ENCODE results near the gene ZNF438.

DNA sequence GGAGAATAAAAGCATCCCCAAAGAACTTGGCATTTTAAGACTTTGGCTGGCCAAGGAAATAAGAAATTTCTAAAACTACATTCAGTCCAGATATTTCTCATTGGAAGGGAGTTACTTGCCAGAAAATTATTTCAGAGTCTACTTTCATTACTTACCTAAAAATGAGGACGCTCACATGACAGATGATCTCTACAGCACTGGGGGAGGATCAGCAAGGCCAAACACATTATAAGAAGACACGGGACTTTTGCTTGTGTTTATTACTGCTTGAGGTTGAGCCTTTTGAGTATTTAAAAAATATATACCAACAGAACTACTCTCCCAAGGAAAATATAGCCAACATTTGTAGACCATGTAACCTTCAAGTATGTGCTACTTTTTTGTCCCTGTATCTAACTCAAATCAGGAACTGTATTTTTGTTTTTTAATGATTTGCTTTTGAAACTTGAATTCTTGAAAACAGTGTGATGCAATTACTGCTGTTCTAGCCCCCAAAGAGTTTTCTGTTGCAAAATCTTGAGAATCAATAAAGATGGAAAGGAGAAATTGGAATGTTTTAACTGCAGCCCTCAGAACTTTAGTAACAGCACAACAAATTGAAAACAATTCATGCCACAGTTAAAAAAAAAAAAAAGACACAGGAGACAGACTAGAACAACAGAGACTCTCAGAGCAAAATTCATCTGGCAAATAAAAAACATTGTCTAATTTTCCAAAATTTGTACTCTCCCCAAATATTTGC, 128.1 kb downstream of the ZNF438 start:
- no peak for TF ChIP-seq POLR2A (IDR thresholded peaks at IDR 0.05)
- TF ChIP-seq, protein P1, sequence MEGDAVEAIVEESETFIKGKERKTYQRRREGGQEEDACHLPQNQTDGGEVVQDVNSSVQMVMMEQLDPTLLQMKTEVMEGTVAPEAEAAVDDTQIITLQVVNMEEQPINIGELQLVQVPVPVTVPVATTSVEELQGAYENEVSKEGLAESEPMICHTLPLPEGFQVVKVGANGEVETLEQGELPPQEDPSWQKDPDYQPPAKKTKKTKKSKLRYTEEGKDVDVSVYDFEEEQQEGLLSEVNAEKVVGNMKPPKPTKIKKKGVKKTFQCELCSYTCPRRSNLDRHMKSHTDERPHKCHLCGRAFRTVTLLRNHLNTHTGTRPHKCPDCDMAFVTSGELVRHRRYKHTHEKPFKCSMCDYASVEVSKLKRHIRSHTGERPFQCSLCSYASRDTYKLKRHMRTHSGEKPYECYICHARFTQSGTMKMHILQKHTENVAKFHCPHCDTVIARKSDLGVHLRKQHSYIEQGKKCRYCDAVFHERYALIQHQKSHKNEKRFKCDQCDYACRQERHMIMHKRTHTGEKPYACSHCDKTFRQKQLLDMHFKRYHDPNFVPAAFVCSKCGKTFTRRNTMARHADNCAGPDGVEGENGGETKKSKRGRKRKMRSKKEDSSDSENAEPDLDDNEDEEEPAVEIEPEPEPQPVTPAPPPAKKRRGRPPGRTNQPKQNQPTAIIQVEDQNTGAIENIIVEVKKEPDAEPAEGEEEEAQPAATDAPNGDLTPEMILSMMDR (IDR thresholded peaks at IDR 0.05), result no peak
- TF ChIP-seq POLR2AphosphoS5 (IDR thresholded peaks at IDR 0.05), result no peak

Data from prostate gland (tissue), 2 donors.